ENCODE measurements around the gene PRICKLE3. TPM values are rescaled to one million over a fixed set of nuclear protein-coding genes. Genes with fewer than 3 reads are reported as not detected.

The PRICKLE3 gene
- total RNA-seq, 1 experiment from 2014 or later, result 14.5 TPM

DNA sequence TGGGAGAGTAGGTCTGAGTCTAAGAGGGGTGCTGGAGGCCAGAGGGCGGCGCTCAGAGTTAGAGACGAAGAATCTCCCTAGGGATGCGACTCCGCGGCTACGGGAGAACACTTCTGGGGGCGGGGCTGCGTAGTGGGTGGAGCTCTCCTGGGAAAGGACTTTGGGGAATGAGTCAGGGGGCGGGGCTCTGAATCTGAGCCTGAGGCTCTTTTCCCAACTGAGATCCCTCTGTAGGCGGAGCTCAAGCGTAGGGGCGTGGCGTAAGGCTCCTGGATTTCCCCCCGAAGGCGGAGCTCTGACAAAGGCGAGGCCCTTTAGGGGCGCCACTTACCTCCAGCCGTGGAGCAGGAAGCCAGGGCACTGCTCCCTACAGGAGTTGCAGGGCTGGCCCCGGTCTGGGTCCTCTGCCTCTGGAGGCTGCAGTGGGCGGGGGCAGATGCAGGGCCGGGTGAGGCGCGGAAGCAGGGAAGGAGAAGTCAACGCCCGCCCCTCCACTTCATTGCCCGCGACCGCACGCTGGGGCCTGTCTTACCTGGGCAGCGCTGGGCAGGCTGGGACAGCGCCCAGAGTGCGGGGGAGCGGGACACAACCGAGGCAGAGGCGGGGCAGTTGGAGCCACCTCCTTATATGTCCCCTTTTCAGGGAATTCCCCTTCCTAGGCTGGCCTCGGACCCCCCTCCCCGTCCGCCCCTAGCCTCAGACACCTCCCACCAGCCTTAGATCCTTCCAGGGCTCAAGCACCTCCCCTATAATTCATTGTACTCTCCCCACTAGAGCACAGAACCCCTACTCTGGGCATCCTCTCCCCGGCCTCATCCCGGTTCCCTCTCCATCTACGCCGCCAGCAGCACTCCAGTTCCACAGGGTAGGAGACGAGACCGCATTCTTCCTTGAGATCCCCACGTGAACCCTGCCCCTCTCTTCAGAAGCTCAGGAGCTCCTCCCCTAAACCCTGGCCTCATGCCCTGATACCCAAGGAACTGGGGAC, 1.6 kb downstream of the PRICKLE3 start:
- H3K36me3 Mint-ChIP-seq (ENCODE audit: insufficient read depth, unreplicated experiment), result peaks cover 21% of the 10 kb centered on the region
- ChIA-PET POLR2A (interaction anchor here (0.6 to 2.2 kb wide), 11 partner anchors 12 to 814 kb away, joined by 3 to 34 read pairs (median 4); partner anchors contain the start of genes GRIPAP1, OTUD5 and PLP2), CTCF (interaction anchor here (0.6 to 0.9 kb wide), 4 partner anchors 8 to 1821 kb away, joined by 3 to 4 read pairs (median 4); partner anchors contain the start of gene PLP2)
- H3K4me3 Mint-ChIP-seq (ENCODE audit: unreplicated experiment), result peak overlapping the region; percentile 75
- H3K9me3 Mint-ChIP-seq (ENCODE audit: unreplicated experiment), result peaks cover 14% of the 10 kb centered on the region
- H3K4me1 Mint-ChIP-seq (ENCODE audit: insufficient read depth, unreplicated experiment), result peaks cover 12% of the 10 kb centered on the region
- H3K27me3 Mint-ChIP-seq (ENCODE audit: insufficient read depth, unreplicated experiment), result no peaks in the 10 kb centered on the region
- no TSS peak for BruUV-seq (replicated peaks)
- peak; percentile 94 for DNase-seq (ENCODE audit: unreplicated experiment)
- no peak for TF ChIP-seq CTCF (IDR thresholded peaks at IDR 0.05; ENCODE audit: unreplicated experiment)
- intact Hi-C loops (cut with micrococcal nuclease), result loop anchor here (1.0 kb wide), 1 partner anchor 18 kb away; no protein-coding TSS in a partner anchor
- no peak overlapping the region for H3K27ac Mint-ChIP-seq (ENCODE audit: low read depth, unreplicated experiment)

GRCh38 chrX:49183701-49184281, 2.4 kb downstream of the PRICKLE3 start:
- peaks cover 29% of the 10 kb centered on the region for H3K36me3 Mint-ChIP-seq (ENCODE audit: insufficient read depth, unreplicated experiment)
- H3K4me1 Mint-ChIP-seq (ENCODE audit: insufficient read depth, unreplicated experiment), result peaks cover 7% of the 10 kb centered on the region
- no peaks in the 10 kb centered on the region for H3K27me3 Mint-ChIP-seq (ENCODE audit: insufficient read depth, unreplicated experiment)
- no peak for DNase-seq (ENCODE audit: unreplicated experiment)
- H3K4me3 Mint-ChIP-seq (ENCODE audit: unreplicated experiment), result peak overlapping the region; percentile 75
- no peak for TF ChIP-seq CTCF (IDR thresholded peaks at IDR 0.05; ENCODE audit: unreplicated experiment)
- intact Hi-C loops (cut with micrococcal nuclease), result loop anchor here (1.0 kb wide), 1 partner anchor 17 kb away; no protein-coding TSS in a partner anchor
- H3K9me3 Mint-ChIP-seq (ENCODE audit: unreplicated experiment), result peaks cover 21% of the 10 kb centered on the region
- POLR2A ChIA-PET, result interaction anchor here (0.6 to 2.2 kb wide), 8 partner anchors 11 to 815 kb away, joined by 3 to 34 read pairs (median 4); partner anchors contain the start of genes GRIPAP1, OTUD5 and PLP2
- BruUV-seq (replicated peaks), result no TSS peak
- no peak overlapping the region for H3K27ac Mint-ChIP-seq (ENCODE audit: low read depth, unreplicated experiment)
- CTCF ChIA-PET, result interaction anchor here (0.8 to 0.9 kb wide), 2 partner anchors 9 to 12 kb away, joined by 3 to 4 read pairs; partner anchors contain the start of gene PLP2

DNA sequence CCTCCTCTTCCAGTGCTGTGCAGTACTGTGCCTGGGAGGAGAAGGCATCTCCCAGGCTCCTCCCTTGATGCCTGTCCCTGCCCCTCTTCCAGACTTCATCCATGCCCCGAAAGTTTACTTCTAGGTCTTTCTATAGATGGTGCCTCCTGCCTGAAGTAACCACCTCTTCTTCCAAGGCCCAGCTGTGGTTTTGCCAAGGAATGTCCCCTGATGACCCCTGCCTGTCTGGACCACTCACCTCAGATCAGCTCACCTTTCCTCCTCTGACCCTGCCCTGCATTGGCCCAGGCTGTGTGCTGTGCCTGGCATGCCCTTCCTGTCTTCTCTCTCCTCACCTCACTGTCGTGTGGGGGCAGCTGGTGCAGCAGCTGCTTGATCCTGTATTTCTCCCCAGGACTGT, 6.8 kb downstream of the PRICKLE3 start:
- Mint-ChIP-seq H3K36me3 (ENCODE audit: insufficient read depth, unreplicated experiment) (peaks cover 65% of the 10 kb centered on the region), H3K4me1 (ENCODE audit: insufficient read depth, unreplicated experiment) (peaks cover 21% of the 10 kb centered on the region), H3K9me3 (ENCODE audit: unreplicated experiment) (peaks cover 21% of the 10 kb centered on the region), H3K27me3 (ENCODE audit: insufficient read depth, unreplicated experiment) (no peaks in the 10 kb centered on the region), H3K27ac (ENCODE audit: low read depth, unreplicated experiment) (no peak overlapping the region), H3K4me3 (ENCODE audit: unreplicated experiment) (no peak overlapping the region)
- no peak for DNase-seq (ENCODE audit: unreplicated experiment)
- TF ChIP-seq CTCF (IDR thresholded peaks at IDR 0.05; ENCODE audit: unreplicated experiment), result no peak
- ChIA-PET CTCF (interaction anchor here (0.6 to 1.4 kb wide), 3 partner anchors 9 to 56 kb away, joined by 3 to 5 read pairs (median 5); no protein-coding TSS in a partner anchor), POLR2A (no interaction called here)
- intact Hi-C loops (cut with micrococcal nuclease), result no loop called here
- no TSS peak for BruUV-seq (replicated peaks)

GRCh38 chrX:49178537-49178936, 7.6 kb downstream of the PRICKLE3 start:
- no peak for TF ChIP-seq CTCF (IDR thresholded peaks at IDR 0.05; ENCODE audit: unreplicated experiment)
- Mint-ChIP-seq H3K27ac (ENCODE audit: low read depth, unreplicated experiment) (no peak overlapping the region), H3K4me1 (ENCODE audit: insufficient read depth, unreplicated experiment) (peaks cover 21% of the 10 kb centered on the region), H3K9me3 (ENCODE audit: unreplicated experiment) (peaks cover 21% of the 10 kb centered on the region), H3K27me3 (ENCODE audit: insufficient read depth, unreplicated experiment) (no peaks in the 10 kb centered on the region), H3K4me3 (ENCODE audit: unreplicated experiment) (no peak overlapping the region), H3K36me3 (ENCODE audit: insufficient read depth, unreplicated experiment) (peaks cover 68% of the 10 kb centered on the region)
- ChIA-PET POLR2A (no interaction called here), CTCF (interaction anchor here (1.4 kb wide), 1 partner anchor 14 kb away, joined by 5 read pairs; no protein-coding TSS in a partner anchor)
- DNase-seq (ENCODE audit: unreplicated experiment), result no peak
- intact Hi-C loops (cut with micrococcal nuclease), result no loop called here
- no TSS peak for BruUV-seq (replicated peaks)

Data from MCF 10A (cell line).